Ishikawa (cell line): Measurements from ENCODE around the gene CRMP1.

Experiments
- CEBPB ChIP-seq: IDR thresholded peaks from 2 replicates; pipeline ENCODE4 v1.6.1; 2012
- CREB1 ChIP-seq: IDR thresholded peaks from 2 replicates; pipeline ENCODE4 v1.6.1; 2012; ENCODE audit warnings: low read depth
- EGR1 ChIP-seq: IDR thresholded peaks from 2 replicates; pipeline ENCODE4 v1.6.1; 2012
- EP300 ChIP-seq: IDR thresholded peaks from 2 replicates; pipeline ENCODE4 v1.6.1; 2012; ENCODE audit warnings: borderline replicate concordance
- FOXM1 ChIP-seq: IDR thresholded peaks from 2 replicates; pipeline ENCODE4 v1.6.1; 2012; ENCODE audit warnings: low read depth, borderline replicate concordance
- MAX ChIP-seq: IDR thresholded peaks from 2 replicates; pipeline ENCODE4 v1.6.1; 2012
- NFIC ChIP-seq: IDR thresholded peaks from 2 replicates; pipeline ENCODE4 v1.6.1; 2012
- RAD21 ChIP-seq: IDR thresholded peaks from 2 replicates; pipeline ENCODE4 v1.6.1; 2012; ENCODE audit warnings: low read depth
- TAF1 ChIP-seq: IDR thresholded peaks from 2 replicates; pipeline ENCODE4 v1.6.1; 2012; ENCODE audit warnings: low read depth, mild to moderate bottlenecking
- TCF12 ChIP-seq: IDR thresholded peaks from 2 replicates; pipeline ENCODE4 v1.6.1; 2012; ENCODE audit warnings: low read depth
- TEAD4 ChIP-seq: IDR thresholded peaks from 2 replicates; pipeline ENCODE4 v1.6.1; 2012
- USF1 ChIP-seq: IDR thresholded peaks from 2 replicates; pipeline ENCODE4 v1.6.1; 2012
- YY1 ChIP-seq: IDR thresholded peaks from 2 replicates; pipeline ENCODE4 v1.6.1; 2012; ENCODE audit warnings: low read depth
- ZBTB7A ChIP-seq: IDR thresholded peaks from 2 replicates; pipeline ENCODE4 v1.6.1; 2012; ENCODE audit warnings: low read depth
- TF ChIP-seq, protein P1 (sequence below): IDR thresholded peaks from 2 replicates; pipeline ENCODE4 v1.6.1; 2012; ENCODE audit warnings: low read depth, mild to moderate bottlenecking

Gene CRMP1

DNA sequence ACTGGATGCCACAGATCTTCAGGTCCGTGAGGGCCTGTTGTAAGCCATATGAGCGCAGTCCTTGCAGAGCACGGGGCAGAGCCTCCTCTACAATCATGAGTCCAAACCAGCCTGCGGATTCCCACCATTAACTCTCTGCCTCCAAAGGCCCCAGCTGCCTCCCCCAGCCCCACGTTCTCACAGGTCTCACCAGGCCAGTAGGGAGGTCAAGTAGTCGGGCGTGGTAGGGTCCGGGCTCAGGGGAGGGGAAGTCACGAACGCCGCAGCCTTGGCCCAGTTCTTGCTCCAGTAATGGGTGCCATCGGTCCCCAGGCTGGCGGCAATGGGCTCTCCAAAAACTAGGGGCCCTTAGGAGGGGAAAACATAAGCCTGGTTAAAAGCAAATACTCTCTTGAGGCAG is 53.6 kb downstream of the CRMP1 start:
- TF ChIP-seq NFIC = no peak
- no peak for TF ChIP-seq ZBTB7A
- no peak for TF ChIP-seq MAX
- TF ChIP-seq, protein P1, sequence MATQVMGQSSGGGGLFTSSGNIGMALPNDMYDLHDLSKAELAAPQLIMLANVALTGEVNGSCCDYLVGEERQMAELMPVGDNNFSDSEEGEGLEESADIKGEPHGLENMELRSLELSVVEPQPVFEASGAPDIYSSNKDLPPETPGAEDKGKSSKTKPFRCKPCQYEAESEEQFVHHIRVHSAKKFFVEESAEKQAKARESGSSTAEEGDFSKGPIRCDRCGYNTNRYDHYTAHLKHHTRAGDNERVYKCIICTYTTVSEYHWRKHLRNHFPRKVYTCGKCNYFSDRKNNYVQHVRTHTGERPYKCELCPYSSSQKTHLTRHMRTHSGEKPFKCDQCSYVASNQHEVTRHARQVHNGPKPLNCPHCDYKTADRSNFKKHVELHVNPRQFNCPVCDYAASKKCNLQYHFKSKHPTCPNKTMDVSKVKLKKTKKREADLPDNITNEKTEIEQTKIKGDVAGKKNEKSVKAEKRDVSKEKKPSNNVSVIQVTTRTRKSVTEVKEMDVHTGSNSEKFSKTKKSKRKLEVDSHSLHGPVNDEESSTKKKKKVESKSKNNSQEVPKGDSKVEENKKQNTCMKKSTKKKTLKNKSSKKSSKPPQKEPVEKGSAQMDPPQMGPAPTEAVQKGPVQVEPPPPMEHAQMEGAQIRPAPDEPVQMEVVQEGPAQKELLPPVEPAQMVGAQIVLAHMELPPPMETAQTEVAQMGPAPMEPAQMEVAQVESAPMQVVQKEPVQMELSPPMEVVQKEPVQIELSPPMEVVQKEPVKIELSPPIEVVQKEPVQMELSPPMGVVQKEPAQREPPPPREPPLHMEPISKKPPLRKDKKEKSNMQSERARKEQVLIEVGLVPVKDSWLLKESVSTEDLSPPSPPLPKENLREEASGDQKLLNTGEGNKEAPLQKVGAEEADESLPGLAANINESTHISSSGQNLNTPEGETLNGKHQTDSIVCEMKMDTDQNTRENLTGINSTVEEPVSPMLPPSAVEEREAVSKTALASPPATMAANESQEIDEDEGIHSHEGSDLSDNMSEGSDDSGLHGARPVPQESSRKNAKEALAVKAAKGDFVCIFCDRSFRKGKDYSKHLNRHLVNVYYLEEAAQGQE = no peak
- no peak for TF ChIP-seq EGR1
- TF ChIP-seq FOXM1 = no peak
- no peak for TF ChIP-seq TAF1
- no peak for TF ChIP-seq TCF12
- TF ChIP-seq RAD21 = no peak
- TF ChIP-seq EP300 = no peak
- no peak for TF ChIP-seq USF1
- TF ChIP-seq YY1 = no peak
- TF ChIP-seq CREB1 = no peak
- TF ChIP-seq TEAD4 = no peak
- no peak for TF ChIP-seq CEBPB

- TF ChIP-seq, protein P1 = no peak
These were observed 55.9 kb downstream of the CRMP1 start for GRCh38 chr4:5836943-5837342.

DNA sequence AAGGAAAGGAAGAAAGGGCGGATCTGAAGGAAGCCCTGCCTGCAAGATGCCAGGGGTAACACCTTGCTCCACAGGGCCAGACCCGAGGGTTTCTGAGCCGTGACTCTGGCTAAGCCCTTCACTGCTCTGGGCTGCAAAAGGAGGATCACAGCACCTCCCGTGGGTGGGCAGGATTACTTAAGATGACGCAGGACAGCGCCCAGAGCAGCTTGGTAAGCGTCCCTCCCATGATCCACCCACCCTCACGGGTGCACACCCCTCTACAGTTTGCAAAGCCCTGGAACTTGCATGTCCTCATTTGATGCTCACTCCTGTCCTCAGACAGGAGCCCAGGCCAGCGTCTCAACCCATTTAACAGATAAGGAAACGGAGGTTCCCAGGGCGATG is 64.9 kb downstream of the CRMP1 start:
- TF ChIP-seq FOXM1 (no peak), NFIC (no peak), RAD21 (no peak), USF1 (no peak), CREB1 (no peak), EGR1 (no peak), CEBPB (no peak), TEAD4 (no peak), ZBTB7A (no peak), TAF1 (no peak), EP300 (no peak), YY1 (no peak), MAX (no peak), TCF12 (no peak)
- TF ChIP-seq, protein P1 = no peak

GRCh38 chr4:5827108-5828004 is 65.5 kb downstream of the CRMP1 start:
- TF ChIP-seq TCF12 (no peak), EGR1 (no peak), NFIC (no peak), CREB1 (no peak), TAF1 (no peak), YY1 (no peak), USF1 (no peak), FOXM1 (no peak), RAD21 (no peak)
- TF ChIP-seq, protein P1 = no peak
